Measurements from ENCODE around the gene NFATC1.

Gene NFATC1

GRCh38 chr18:79423211-79424007, 27.7 kb downstream of the NFATC1 start:
- no peak for DNase-seq (ENCODE audit: low read depth)

- no peak for DNase-seq (ENCODE audit: low read depth)
Measured at GRCh38 chr18:79424008-79424565, 28.4 kb downstream of the NFATC1 start.

DNA sequence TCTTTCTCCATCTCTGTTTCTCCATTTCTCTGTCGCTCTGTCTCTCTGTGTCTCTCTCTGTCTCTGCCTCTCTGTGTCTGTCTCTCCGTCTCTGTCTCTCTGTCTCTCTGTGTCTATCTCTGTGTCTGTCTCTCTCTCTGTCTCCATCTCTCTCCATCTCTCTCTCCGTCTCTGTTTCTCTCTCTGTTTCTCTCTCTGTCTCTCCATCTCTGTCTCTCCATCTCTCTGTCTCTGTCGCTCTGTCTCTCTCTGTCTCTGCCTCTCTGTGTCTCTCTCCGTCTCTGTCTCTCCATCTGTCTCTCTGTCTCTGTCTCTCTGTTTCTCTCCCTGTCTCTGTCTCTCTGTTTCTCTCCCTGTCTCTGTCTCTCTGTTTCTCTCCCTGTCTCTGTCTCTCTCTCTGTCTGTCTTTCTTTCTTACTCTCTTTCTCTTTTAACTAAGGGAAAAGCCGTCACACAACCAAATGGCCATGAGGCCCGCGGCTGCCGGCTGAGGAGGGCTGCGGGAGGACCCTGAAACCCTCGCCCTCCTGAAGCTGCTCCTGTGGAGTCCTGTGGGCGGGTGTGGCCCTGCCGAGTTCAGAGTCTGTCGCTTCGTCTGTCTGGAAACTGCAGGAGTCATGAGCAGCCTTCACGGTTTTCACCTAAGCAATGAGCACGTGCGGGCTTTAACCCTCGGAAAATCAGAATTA, 29.3 kb downstream of the NFATC1 start:
- DNase-seq (ENCODE audit: low read depth) = no peak

DNA sequence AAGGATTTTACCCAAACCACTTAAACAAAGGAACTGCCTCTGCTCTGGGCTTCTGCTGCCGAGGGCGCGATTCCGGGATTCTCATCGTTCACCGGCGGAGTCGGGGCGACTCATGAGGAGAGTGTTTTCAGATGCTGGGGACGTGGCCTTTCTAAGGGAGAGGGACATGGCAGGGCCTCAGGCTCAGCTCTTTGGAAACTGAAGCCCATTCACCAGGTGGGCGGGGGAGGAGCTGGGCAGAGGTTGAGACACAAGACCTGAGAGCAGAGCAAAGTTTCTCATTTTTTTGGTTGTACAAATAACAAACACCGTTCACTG, 29.8 kb downstream of the NFATC1 start:
- no peak for DNase-seq (ENCODE audit: low read depth)

DNA sequence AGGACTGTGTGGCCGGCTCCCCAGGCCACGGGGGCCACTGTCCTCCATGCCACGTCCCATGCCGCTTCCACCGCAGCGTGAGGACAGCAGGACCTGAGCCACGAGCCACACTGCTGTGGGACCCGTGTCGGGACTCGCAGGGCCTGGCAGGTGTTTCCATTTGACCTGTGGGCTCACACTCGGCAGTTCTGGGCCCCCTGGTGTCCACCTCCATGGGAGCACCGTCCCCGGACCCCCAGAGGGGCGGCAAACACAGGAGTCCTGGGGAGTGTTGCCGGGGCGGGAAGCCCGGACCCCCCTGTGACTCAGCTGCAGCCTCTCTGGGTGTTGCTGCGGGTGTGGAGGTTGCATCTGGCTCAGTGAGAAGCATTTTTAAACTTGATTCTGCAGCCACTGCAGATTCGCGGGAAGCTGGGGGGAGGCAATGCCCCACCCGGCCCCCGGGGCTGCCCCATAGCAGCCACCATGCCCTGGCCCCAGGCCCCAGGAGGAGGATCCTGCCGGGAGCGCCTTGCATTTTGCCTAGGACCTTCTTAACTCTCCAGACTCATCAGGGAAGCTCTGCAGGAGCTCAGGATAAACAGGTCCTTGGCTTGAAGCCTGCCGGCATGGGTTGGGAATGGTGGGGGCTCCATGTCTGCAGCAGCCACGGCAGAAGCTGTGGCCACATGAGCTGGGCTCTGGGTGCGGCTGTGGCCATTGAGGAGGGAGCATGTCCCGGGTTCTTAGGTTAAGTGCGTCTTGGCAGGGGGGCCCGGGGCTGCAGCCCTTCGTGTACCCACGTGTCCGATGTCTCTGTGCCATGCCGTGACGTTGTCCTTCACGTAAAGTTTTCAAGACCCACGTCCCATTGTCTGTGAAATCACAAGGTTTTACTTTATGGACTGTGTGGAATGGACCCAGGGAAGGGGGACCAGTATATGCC, 30.9 kb downstream of the NFATC1 start:
- DNase-seq (ENCODE audit: low read depth) = no peak

- no peak for DNase-seq (ENCODE audit: low read depth)
Measured at GRCh38 chr18:79427368-79428225, 31.9 kb downstream of the NFATC1 start.

- no peak for DNase-seq (ENCODE audit: low read depth)
Measured at GRCh38 chr18:79428287-79428686, 32.6 kb downstream of the NFATC1 start.

DNA sequence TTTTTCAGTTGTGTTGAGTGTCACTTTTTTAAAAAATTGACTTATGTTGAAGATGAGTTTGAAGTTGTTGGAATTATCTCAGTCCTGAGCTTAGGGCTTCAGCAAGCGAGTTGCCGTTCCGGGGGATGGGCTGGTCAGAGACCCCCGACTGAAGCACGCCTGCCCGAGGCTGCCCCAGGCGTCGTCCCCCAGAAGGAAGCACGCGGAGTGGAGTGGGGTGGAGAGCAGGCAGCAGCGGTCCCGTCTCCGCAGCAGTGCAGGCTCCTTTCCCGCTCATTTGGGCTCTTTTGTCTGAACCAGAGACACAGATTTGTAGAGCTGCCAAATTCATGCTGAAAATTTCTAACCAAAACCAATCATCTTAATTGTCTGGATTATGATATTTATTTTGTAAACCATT, 33.7 kb downstream of the NFATC1 start:
- no peak for DNase-seq (ENCODE audit: low read depth)

DNA sequence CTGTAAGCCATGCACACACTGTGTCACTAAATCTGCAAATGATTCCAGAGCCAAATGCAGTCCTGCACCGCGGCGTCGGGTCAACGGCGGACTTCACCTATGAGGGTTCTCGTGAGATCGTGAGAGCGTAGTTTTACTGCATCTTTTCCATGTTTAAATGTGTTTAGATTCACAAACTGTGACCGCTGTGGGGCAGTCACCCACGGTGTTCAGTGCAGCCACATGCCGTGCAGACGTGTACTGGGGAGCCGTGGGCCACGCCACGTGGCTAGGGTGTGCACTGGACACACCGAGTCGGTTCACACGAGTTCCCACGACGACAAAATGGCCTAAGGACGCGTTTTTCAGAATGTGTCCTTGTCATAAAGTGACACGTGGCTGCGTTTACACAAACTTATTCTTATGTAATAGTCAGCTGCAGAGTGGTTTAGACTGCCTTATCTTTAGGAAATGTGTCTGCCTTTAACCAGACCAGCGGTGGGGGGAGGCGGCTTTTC, 34.1 kb downstream of the NFATC1 start:
- DNase-seq (ENCODE audit: low read depth) = no peak

GRCh38 chr18:79432376-79433120, 36.8 kb downstream of the NFATC1 start:
- DNase-seq (ENCODE audit: low read depth) = no peak

- DNase-seq (ENCODE audit: low read depth) = no peak
Measured at GRCh38 chr18:79433431-79433830, 37.7 kb downstream of the NFATC1 start.

DNA sequence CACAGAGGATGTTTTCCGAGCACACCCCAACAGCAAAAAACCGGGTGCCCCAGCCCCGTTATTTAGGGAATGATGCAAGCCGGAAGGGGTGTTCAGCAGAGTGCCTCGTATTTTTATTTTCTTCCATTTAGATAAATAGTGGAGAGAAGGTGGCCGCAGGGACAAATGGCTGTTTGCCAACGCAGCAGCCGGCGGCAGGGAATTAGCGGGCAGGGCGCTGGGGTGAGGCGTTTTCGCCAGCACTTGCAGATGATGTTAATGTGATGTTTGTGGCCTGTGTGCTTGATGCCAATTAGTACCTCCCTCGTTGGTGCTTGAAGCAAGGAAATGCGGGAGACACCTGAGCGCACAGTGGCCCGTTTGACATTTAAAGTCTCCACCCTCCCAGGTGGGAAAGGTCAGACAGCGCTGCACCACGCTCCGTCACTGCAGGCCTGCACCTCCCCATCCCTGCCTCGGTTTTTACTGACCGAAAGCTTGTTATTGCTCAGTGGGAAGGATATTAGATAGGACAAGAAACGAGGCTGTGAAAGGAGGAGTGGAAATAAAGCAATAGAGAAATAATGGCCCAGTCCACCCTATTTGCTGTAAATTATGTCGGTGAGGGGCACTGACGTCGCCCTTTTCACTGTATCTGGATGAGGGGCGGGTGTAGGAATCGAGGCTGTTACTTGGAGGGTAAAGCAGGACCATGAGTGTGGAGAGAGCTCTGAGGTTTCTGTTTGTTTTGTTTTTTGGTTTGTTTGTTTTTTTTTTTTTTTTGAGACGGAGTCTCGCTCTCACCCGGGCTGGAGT, 39.1 kb downstream of the NFATC1 start:
- DNase-seq (ENCODE audit: low read depth) = no peak

GRCh38 chr18:79436556-79437275, 41.0 kb downstream of the NFATC1 start:
- DNase-seq (ENCODE audit: low read depth) = no peak

DNA sequence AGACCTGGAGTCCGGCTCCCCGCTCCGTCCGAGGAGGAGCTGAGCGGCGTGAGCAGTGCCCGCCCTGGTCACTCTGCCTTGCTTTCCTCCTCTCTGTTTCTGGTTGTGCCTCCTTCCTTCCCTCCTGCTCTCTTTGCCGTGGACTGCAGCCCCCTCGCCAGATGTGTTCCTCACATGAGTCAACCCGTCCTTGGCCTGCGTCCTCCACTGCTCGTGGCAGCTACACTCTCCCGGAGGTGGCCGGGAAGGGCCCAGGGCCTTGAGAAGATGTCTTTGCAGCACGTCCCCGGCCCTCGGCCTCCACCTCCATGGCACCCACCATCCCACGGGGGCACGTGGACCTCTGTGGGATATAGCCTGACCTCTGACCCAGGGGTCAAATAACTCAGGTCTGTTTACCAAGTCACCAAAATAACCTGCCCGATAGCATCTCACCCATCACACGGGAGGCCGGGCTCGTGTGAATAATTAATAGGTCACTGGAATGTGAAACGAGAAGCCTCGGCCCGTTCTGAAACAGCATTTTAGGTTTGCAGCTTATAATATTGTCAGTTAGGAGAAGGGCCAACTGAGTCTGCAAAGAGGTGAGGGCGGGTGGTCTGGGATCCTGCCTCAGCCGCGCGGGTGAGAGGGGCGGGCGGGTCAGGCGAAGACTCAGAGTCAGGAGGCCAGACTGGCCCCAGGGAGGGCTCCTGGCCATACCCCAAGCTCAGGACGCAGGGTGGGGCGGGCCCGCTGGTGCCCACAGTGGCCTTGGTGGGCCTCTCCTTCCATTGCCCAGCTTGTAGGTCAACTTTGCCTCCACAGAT, 42.6 kb downstream of the NFATC1 start:
- DNase-seq (ENCODE audit: low read depth) = no peak

GRCh38 chr18:79438898-79439627, 43.3 kb downstream of the NFATC1 start:
- peak; percentile 28 for DNase-seq (ENCODE audit: low read depth)

DNA sequence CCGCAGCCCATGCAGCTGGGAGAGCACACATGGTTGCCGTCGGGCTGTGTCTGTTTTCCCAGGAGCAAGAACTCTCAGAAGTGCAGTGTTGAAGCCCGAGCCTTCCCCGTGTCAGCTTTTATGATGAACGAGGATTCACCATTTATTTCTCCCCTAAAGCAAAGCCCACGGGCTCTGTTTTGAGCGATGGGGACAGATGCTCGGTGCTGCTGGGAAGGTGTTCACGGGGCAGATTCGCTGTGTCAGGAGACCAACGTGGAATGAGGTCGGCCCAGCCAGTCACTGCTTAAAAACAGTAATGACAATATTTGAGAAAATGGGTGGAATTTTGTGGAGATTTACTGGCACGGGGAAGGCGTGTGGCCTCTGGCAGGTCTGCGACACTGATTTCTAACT, 43.9 kb downstream of the NFATC1 start:
- DNase-seq (ENCODE audit: low read depth) = no peak

Measured in T follicular helper cell (primary cell).